PC-9 (cell line): ENCODE results near the gene PODXL. TPM values are rescaled to one million over a fixed set of nuclear protein-coding genes. Genes with fewer than 3 reads are reported as not detected.

Experiments
- BruUV-seq: library from RNA; stranded (reverse); fragments of 400-500 nt; replicated peaks from 2 replicates; lab custom pipeline; 2021; lab: Mats Ljungman, UMichigan
- CTCF ChIA-PET: fragments of 300-600 bp; sonication (Branson Sonifier 250); formaldehyde crosslinking; loops from one replicate; lab custom pipeline; 2022; ENCODE audit warnings: antibody characterized with exemption; lab: Charles Lee
- POLR2A ChIA-PET: fragments of 300-600 bp; sonication (Branson Sonifier 250); formaldehyde crosslinking; loops from one replicate; lab custom pipeline; 2022; ENCODE audit warnings: antibody characterized with exemption; ENCODE audit not compliant: unreplicated experiment; lab: Charles Lee
- DNase-seq, 2 experiments: peaks; one replicate each; pipeline versions ENCODE4 v3.0.0 to v3.0.0-alpha.2; 2015 to 2022; ENCODE audit warnings: mixed read lengths in 1 of 2
- H2AFZ ChIP-seq: fragments of 200-600 bp; sonication (generic); 2 replicates; pipeline ENCODE4 v1.8.1; 2017; ENCODE audit warnings: antibody characterized with exemption
- H3F3A ChIP-seq: fragments of 200-600 bp; sonication (generic); 2 replicates; pipeline ENCODE4 v1.8.1; 2017; ENCODE audit warnings: antibody characterized with exemption, mild to moderate bottlenecking, low read depth; ENCODE audit not compliant: insufficient read depth
- H3K27ac ChIP-seq: fragments of 200-600 bp; sonication (generic); 2 replicates; pipeline ENCODE4 v1.6.1; 2016; ENCODE audit warnings: mixed run types
- H3K27me3 ChIP-seq: fragments of 200-600 bp; sonication (generic); 2 replicates; pipeline ENCODE4 v1.6.1; 2016; ENCODE audit warnings: low read depth, mixed run types; ENCODE audit not compliant: insufficient read depth
- H3K36me3 ChIP-seq: fragments of 200-600 bp; sonication (generic); 2 replicates; pipeline ENCODE4 v1.6.1; 2016; ENCODE audit warnings: low read depth, mixed run types
- H3K4me1 ChIP-seq: fragments of 200-600 bp; sonication (generic); replicated peaks from 2 replicates; pipeline ENCODE4 v1.6.1; 2016; ENCODE audit warnings: mixed run types; ENCODE audit not compliant: insufficient read depth
- H3K4me2 ChIP-seq: fragments of 200-600 bp; sonication (generic); 2 replicates; pipeline ENCODE4 v1.6.1; 2017; ENCODE audit warnings: mixed run types
- H3K4me3 ChIP-seq: fragments of 200-600 bp; sonication (generic); 2 replicates; pipeline ENCODE4 v1.6.1; 2016; ENCODE audit warnings: mixed run types
- H3K79me2 ChIP-seq: fragments of 200-600 bp; sonication (generic); 2 replicates; pipeline ENCODE4 v1.6.1; 2017; ENCODE audit warnings: low read depth, mixed run types
- H3K9me2 ChIP-seq: fragments of 200-600 bp; sonication (generic); 2 replicates; pipeline ENCODE4 v1.8.1; 2017; ENCODE audit warnings: mild to moderate bottlenecking; ENCODE audit not compliant: insufficient read depth
- H3K9me3 ChIP-seq: fragments of 200-600 bp; sonication (generic); 2 replicates; pipeline ENCODE4 v1.8.1; 2016; ENCODE audit warnings: low read depth; ENCODE audit not compliant: insufficient read depth
- H4K20me1 ChIP-seq: fragments of 200-600 bp; sonication (generic); 2 replicates; pipeline ENCODE4 v1.8.1; 2017; ENCODE audit not compliant: insufficient read depth
- EZH2 ChIP-seq: fragments of 200-600 bp; sonication (generic); IDR thresholded peaks from 2 replicates; pipeline ENCODE4 v1.8.0; 2017; ENCODE audit warnings: antibody characterized with exemption, low read depth
- intact Hi-C: fragments of 100-400 bp; cut with micrococcal nuclease; formaldehyde crosslinking; loops from one replicate; pipeline ENCODE4 v1.10.0; 2022; ENCODE audit not compliant: unreplicated experiment
- total RNA-seq: library from RNA; stranded (reverse); gene quantifications from 2 replicates; pipeline ENCODE4 v1.2.3, GENCODE V29; 2021
- TF ChIP-seq, protein P1 (sequence below): fragments of 200-600 bp; sonication (generic); conservative IDR thresholded peaks from 2 replicates; pipeline ENCODE4 v1.6.1; 2017; ENCODE audit warnings: mixed run types, antibody characterized with exemption, mild to moderate bottlenecking, moderate library complexity

Gene PODXL
- total RNA-seq, 1 experiment from 2014 or later, result 75.3 TPM

DNA sequence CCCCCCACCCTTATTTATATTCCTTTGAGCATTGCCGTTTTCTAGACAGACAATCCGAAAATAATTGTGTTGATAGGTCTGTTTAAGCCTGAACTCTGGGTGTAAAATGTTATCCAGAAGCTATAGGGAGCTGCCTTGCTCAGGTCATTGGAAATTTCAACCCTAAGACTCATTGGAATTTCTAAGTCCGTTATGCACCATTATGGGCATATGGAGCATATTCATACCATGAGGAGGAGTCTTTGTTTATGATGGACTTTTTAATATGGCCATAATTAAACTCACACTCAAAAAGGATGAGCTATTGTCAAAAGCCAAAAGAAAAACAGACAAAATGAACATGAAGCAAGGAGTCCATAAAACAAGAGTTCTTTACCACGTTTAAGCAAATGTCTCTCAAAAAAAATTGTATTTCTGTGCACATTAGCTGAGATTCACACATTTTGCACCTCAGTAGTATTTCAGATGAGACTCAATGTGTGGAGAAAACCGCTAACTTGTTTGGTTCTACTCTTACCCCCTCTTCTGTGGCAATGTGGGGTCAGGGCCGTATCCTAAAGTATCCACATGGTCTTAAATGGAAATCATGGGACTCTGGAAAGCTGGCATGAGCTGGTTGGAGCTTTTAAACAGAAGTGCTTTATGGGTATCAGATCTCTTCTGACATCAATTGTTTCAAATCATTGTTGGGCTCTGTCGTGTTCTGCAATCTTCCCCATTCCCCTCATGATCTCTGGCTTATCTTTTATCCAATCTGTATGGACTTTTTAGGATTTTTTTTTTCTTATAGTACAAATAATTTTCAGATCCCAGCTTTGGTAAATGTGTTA lies 60.5 kb downstream of the PODXL start:
- TF ChIP-seq, protein P1, sequence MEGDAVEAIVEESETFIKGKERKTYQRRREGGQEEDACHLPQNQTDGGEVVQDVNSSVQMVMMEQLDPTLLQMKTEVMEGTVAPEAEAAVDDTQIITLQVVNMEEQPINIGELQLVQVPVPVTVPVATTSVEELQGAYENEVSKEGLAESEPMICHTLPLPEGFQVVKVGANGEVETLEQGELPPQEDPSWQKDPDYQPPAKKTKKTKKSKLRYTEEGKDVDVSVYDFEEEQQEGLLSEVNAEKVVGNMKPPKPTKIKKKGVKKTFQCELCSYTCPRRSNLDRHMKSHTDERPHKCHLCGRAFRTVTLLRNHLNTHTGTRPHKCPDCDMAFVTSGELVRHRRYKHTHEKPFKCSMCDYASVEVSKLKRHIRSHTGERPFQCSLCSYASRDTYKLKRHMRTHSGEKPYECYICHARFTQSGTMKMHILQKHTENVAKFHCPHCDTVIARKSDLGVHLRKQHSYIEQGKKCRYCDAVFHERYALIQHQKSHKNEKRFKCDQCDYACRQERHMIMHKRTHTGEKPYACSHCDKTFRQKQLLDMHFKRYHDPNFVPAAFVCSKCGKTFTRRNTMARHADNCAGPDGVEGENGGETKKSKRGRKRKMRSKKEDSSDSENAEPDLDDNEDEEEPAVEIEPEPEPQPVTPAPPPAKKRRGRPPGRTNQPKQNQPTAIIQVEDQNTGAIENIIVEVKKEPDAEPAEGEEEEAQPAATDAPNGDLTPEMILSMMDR, result no peak
- TF ChIP-seq EZH2, result no peak
- no peaks in the 10 kb centered on the region for H3K9me2 ChIP-seq
- H3K27me3 ChIP-seq, result no peaks in the 10 kb centered on the region
- H3K36me3 ChIP-seq, result peaks cover 28% of the 10 kb centered on the region; the same call in 1 of the 2 replicates
- no peaks in the 10 kb centered on the region for H3K9me3 ChIP-seq
- ChIA-PET POLR2A (interaction anchor here (0.7 kb wide), 1 partner anchor 450 kb away, joined by 3 read pairs; no protein-coding TSS in a partner anchor), CTCF (no interaction called here)
- DNase-seq, result no peak
- H2AFZ ChIP-seq, result no peak overlapping the region
- H3F3A ChIP-seq, result peaks cover 45% of the 10 kb centered on the region
- no peaks in the 10 kb centered on the region for H3K4me1 ChIP-seq
- H3K79me2 ChIP-seq, result no peaks in the 10 kb centered on the region
- intact Hi-C loops, result no loop called here
- H3K27ac ChIP-seq, result no peak overlapping the region
- H3K4me3 ChIP-seq, result no peak overlapping the region
- peaks cover 3% of the 10 kb centered on the region; the same call in 1 of the 2 replicates for H4K20me1 ChIP-seq
- no TSS peak for BruUV-seq
- no peak overlapping the region for H3K4me2 ChIP-seq

DNA sequence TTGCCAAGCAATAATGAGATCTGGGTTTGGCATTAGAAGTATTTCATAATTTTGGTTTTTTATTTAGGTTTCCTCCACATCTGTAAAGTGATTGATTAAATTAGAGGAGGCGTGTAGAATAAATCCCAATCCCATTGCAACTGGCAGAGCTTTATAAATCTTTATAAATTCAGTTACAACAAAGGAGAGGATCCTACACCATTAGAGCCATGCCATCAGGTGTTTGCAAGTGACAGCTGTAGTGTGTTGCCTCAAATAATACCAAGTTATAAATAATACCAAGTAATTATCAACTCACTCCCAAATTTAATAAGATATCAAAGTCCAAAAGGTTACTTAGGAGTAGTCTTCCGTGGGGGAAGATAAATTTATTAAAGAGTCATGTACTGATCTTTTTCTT lies 62.2 kb downstream of the PODXL start:
- no peak overlapping the region for H3K4me2 ChIP-seq
- BruUV-seq, result no TSS peak

DNA sequence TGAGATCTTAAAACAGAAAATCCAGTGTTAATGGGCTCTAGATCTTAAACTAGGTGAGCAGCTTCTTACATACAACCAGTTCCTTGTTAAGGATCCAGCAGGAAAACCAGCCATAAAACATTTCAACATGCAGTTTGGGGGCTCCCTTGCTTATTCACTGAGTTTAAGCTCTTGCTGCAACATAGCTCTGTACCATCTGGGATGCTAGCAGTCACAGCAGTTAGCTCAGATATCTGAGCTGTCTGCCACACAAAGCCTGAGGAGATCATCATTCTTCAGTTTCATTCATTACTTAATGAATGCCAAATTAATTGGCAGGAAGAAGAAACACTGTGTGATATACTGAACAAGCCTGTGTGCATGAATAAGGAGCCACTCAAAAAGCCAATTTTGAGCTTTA lies 62.8 kb downstream of the PODXL start:
- H3K4me1 ChIP-seq, result no peaks in the 10 kb centered on the region
- H2AFZ ChIP-seq, result no peak overlapping the region
- H3K9me2 ChIP-seq, result no peaks in the 10 kb centered on the region
- H3K27me3 ChIP-seq, result no peaks in the 10 kb centered on the region
- H3K4me2 ChIP-seq, result no peak overlapping the region
- 0 out of 2 replicates have a peak, but pooled peaks cover 32% of the 10 kb centered on the region for H3K36me3 ChIP-seq
- no peaks in the 10 kb centered on the region for H3K9me3 ChIP-seq
- H3K79me2 ChIP-seq, result no peaks in the 10 kb centered on the region
- ChIA-PET POLR2A (no interaction called here), CTCF (interaction anchor here (0.8 kb wide), 1 partner anchor 170 kb away, joined by 9 read pairs; no protein-coding TSS in a partner anchor)
- DNase-seq, result no peak
- TF ChIP-seq, protein P1, result no peak
- no peak for TF ChIP-seq EZH2
- BruUV-seq, result no TSS peak
- intact Hi-C loops, result no loop called here
- peaks cover 29% of the 10 kb centered on the region for H3F3A ChIP-seq
- peaks cover 1% of the 10 kb centered on the region; the same call in 1 of the 2 replicates for H4K20me1 ChIP-seq
- H3K4me3 ChIP-seq, result no peak overlapping the region
- no peak overlapping the region for H3K27ac ChIP-seq

More for the DNA sequence above, 62.2 kb downstream of the PODXL start:
- no peak overlapping the region for H2AFZ ChIP-seq
- H4K20me1 ChIP-seq, result peaks cover 3% of the 10 kb centered on the region; the same call in 1 of the 2 replicates
- no peaks in the 10 kb centered on the region for H3K79me2 ChIP-seq
- no peak for DNase-seq
- intact Hi-C loops, result no loop called here
- no peaks in the 10 kb centered on the region for H3K27me3 ChIP-seq
- CTCF ChIA-PET, result no interaction called here
- H3K4me3 ChIP-seq, result no peak overlapping the region
- no peaks in the 10 kb centered on the region for H3K9me2 ChIP-seq
- TF ChIP-seq, protein P1, result no peak
- no peak for TF ChIP-seq EZH2
- no peaks in the 10 kb centered on the region for H3K4me1 ChIP-seq
- no peak overlapping the region for H3K27ac ChIP-seq
- H3F3A ChIP-seq, result peaks cover 32% of the 10 kb centered on the region
- no peaks in the 10 kb centered on the region for H3K9me3 ChIP-seq
- POLR2A ChIA-PET, result no interaction called here
- peaks cover 32% of the 10 kb centered on the region; the same call in 1 of the 2 replicates for H3K36me3 ChIP-seq
